GM23248 (cell line): ENCODE results near the gene ANG.

Experiments
- EZH2 ChIP-seq: fragments of 200-600 bp; sonication (generic); IDR thresholded peaks from 2 replicates; pipeline ENCODE4 v1.6.1; 2018; ENCODE audit warnings: antibody characterized with exemption, mild to moderate bottlenecking; ENCODE audit not compliant: insufficient read depth, poor library complexity, severe bottlenecking
- EZH2phosphoT487 ChIP-seq: fragments of 200-600 bp; sonication (generic); IDR thresholded peaks from 2 replicates; pipeline ENCODE4 v1.6.1; 2018; ENCODE audit warnings: antibody characterized with exemption, moderate library complexity, mild to moderate bottlenecking, low read depth; ENCODE audit not compliant: insufficient read depth

- TF ChIP-seq EZH2: no peak
- no peak for TF ChIP-seq EZH2phosphoT487
These were observed 12.5 kb upstream of the ANG start for GRCh38 chr14:20676072-20676471.
